Panc1 (cell line): ENCODE results near the gene MVD. TPM values are rescaled to one million over a fixed set of nuclear protein-coding genes. Genes with fewer than 3 reads are reported as not detected.

ENCODE experiments used
- ATAC-seq: fragments of 200-7000 bp; cut with Tn5 transposase; 2 replicates; pipeline ENCODE4 v1.9.1; 2020; ENCODE audit warnings: mild to moderate bottlenecking, moderate library complexity
- BruUV-seq: library from RNA; stranded (reverse); fragments of 400-500 nt; replicated peaks from 2 replicates; lab custom pipeline; 2021; lab: Mats Ljungman, UMichigan
- CTCF ChIA-PET: fragments of 300-600 bp; sonication (Branson Sonifier 250); formaldehyde crosslinking; loops from one replicate; lab custom pipeline; 2022; ENCODE audit warnings: antibody characterized with exemption; lab: Charles Lee
- POLR2A ChIA-PET: fragments of 300-600 bp; sonication (Branson Sonifier 250); formaldehyde crosslinking; loops from one replicate; lab custom pipeline; 2022; ENCODE audit warnings: antibody characterized with exemption; lab: Charles Lee
- DNase-seq: peaks from one replicate; pipeline ENCODE4 v3.0.0-alpha.2; 2010; ENCODE audit warnings: low read depth, low spot score
- H3K27ac ChIP-seq: 2 replicates; pipeline ENCODE4 v1.5.1; 2011; ENCODE audit warnings: mild to moderate bottlenecking, low read length, inconsistent platforms
- H3K27me3 ChIP-seq: fragments of 200-500 bp; sonication (Bioruptor generic); 2 replicates; pipeline ENCODE4 v1.6.0; 2014; ENCODE audit warnings: low read length, inconsistent platforms; ENCODE audit not compliant: control insufficient read depth, insufficient read depth
- H3K36me3 ChIP-seq: fragments of 200-500 bp; sonication (Bioruptor generic); 2 replicates; pipeline ENCODE4 v1.5.1; 2014; ENCODE audit warnings: inconsistent platforms, mild to moderate bottlenecking, low read length, moderate library complexity; ENCODE audit not compliant: control insufficient read depth, insufficient read depth
- H3K4me1 ChIP-seq: 2 replicates; pipeline ENCODE4 v1.5.1; 2011; ENCODE audit warnings: inconsistent platforms, mild to moderate bottlenecking, low read length, moderate library complexity; ENCODE audit not compliant: control insufficient read depth, insufficient read depth
- H3K4me3 ChIP-seq, 2 experiments: 2 replicates each; pipeline ENCODE4 v1.5.1; 2011 to 2012; ENCODE audit warnings: low read depth in 2 of 2, low read length in 2 of 2, mild to moderate bottlenecking in 2 of 2, inconsistent platforms in 1 of 2, moderate library complexity in 1 of 2
- H3K9me3 ChIP-seq: fragments of 200-500 bp; sonication (Bioruptor generic); 2 replicates; pipeline ENCODE4 v1.5.1; 2014; ENCODE audit warnings: low read depth, mild to moderate bottlenecking, inconsistent platforms, low read length, moderate library complexity; ENCODE audit not compliant: control insufficient read depth, insufficient read depth
- CTCF ChIP-seq: fragments of 450-650 bp; IDR thresholded peaks from 2 replicates; pipeline ENCODE4 v1.5.1; 2017; ENCODE audit warnings: mild to moderate bottlenecking
- POLR2AphosphoS5 ChIP-seq: IDR thresholded peaks from 2 replicates; pipeline ENCODE4 v1.6.1; 2012; ENCODE audit warnings: mild to moderate bottlenecking, low read depth, low read length, moderate library complexity
- REST ChIP-seq, 2 experiments: IDR thresholded peaks; 2 replicates each; pipeline ENCODE4 v1.6.1; 2011 to 2012; ENCODE audit warnings: low read depth in 2 of 2, control low read depth in 1 of 2, low read length in 1 of 2, mild to moderate bottlenecking in 1 of 2, moderate library complexity in 1 of 2; ENCODE audit not compliant: insufficient read depth in 1 of 2
- SIN3A ChIP-seq: IDR thresholded peaks from 2 replicates; pipeline ENCODE4 v1.6.1; 2012; ENCODE audit warnings: low read depth, mild to moderate bottlenecking, low read length, moderate library complexity, borderline replicate concordance; ENCODE audit not compliant: insufficient read depth
- TCF7L2 ChIP-seq: IDR thresholded peaks from 2 replicates; pipeline ENCODE4 v1.6.1; 2011; ENCODE audit warnings: mild to moderate bottlenecking, low read depth, low read length, inconsistent platforms
- in situ Hi-C: cut with HindIII; loops from 2 replicates; pipeline ENCODE4 v1.10.0; 2016; ENCODE audit warnings: low sequenced_read_pairs, low pct_unique_long_range_greater_than_20kb
- intact Hi-C: fragments of 100-400 bp; cut with micrococcal nuclease; formaldehyde crosslinking; loops from one replicate; pipeline ENCODE4 v1.10.0; 2022; ENCODE audit not compliant: unreplicated experiment
- total RNA-seq: library from RNA; stranded (reverse); gene quantifications from one replicate; pipeline ENCODE4 v1.2.1, GENCODE V29; 2021; ENCODE audit not compliant: unreplicated experiment

Gene MVD
- total RNA-seq, 1 experiment from 2014 or later, result 96.8 TPM

GRCh38 chr16:88655053-88655732 is 7.7 kb downstream of the MVD start:
- Histone ChIP-seq H3K27ac (no peak overlapping the region), H3K9me3 (no peaks in the 10 kb centered on the region), H3K27me3 (no peaks in the 10 kb centered on the region), H3K36me3 (peaks cover 5% of the 10 kb centered on the region; the same call in 1 of the 2 replicates), H3K4me1 (peaks cover 9% of the 10 kb centered on the region), H3K4me3 (no peak overlapping the region)
- in situ Hi-C loops, result no loop called here
- intact Hi-C loops, result no loop called here
- DNase-seq, result no peak
- BruUV-seq, result no TSS peak
- ChIA-PET POLR2A (no interaction called here), CTCF (no interaction called here)
- ATAC-seq, result no peak
- TF ChIP-seq TCF7L2 (no peak), SIN3A (no peak), REST (IDR thresholded peaks at IDR 0.05; ENCODE audit: insufficient read depth in 1 of 2, low read depth in 2 of 2, low read length in 1 of 2) (no peak), POLR2AphosphoS5 (no peak), CTCF (no peak)

- no TSS peak for BruUV-seq
These were observed 8.4 kb downstream of the MVD start for GRCh38 chr16:88654363-88655052.

More at GRCh38 chr16:88654363-88655052, 8.4 kb downstream of the MVD start:
- DNase-seq (no peak), ATAC-seq (no peak)
- Histone ChIP-seq H3K9me3 (no peaks in the 10 kb centered on the region), H3K36me3 (peaks cover 6% of the 10 kb centered on the region; the same call in 1 of the 2 replicates), H3K27me3 (no peaks in the 10 kb centered on the region), H3K4me1 (peaks cover 11% of the 10 kb centered on the region), H3K4me3 (no peak overlapping the region), H3K27ac (no peak overlapping the region)
- CTCF ChIA-PET, result no interaction called here
- POLR2A ChIA-PET, result no interaction called here
- intact Hi-C loops, result no loop called here
- in situ Hi-C loops, result no loop called here
- no peak for TF ChIP-seq REST (IDR thresholded peaks at IDR 0.05; ENCODE audit: insufficient read depth in 1 of 2, low read depth in 2 of 2, low read length in 1 of 2)
